ENCODE results near the gene PRPSAP1.
A peak's percentile ranks its signal among the peaks of the same experiment; 100 is the strongest.
"Not testable (repeated sequence)": the region's sequence is repeated elsewhere in the genome, so short reads cannot be mapped to it uniquely, and the experiment has no call there.

PRPSAP1 gene

GRCh38 chr17:76359776-76360175 is 6.1 kb upstream of the PRPSAP1 start:
- not testable (repeated sequence) for DNase-seq (ENCODE audit: low read depth in 2 of 2)

- no peak for DNase-seq (ENCODE audit: low read depth in 2 of 2)
Observed at GRCh38 chr17:76359375-76359774, 5.7 kb upstream of the PRPSAP1 start.

- DNase-seq (ENCODE audit: low read depth in 2 of 2) = no peak
Observed at GRCh38 chr17:76357597-76358158, 4.0 kb upstream of the PRPSAP1 start.

- DNase-seq (ENCODE audit: low read depth in 2 of 2) = no peak
Observed at GRCh38 chr17:76356803-76357456, 3.2 kb upstream of the PRPSAP1 start.

DNA sequence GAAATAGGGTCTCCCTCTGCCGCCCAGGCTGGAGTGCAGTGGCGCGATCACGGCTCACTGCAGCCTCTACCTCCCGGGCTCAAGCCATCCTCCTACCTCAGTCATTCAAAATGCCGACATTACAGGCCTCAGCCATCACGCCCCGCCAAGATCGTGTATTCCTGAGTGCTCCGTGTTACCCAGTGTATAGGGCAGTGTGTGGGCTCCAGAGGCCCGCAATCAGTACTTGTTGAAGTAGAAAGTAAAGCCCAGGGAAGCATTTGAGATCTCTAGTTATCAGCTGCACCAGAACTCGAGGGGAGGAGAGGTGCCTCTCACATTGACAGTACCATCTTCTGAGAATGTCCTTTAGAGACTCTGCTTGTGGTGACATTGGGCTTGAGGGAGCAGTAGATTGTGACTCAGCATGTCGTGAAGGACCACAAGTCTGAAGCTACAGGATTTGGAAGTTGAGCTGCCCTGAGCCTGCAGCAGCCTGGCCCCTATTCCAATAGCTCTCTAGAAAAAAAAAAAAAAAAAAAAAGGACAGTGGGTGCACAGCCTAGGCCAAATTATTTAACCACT is 1.1 kb upstream of the PRPSAP1 start:
- no peak for DNase-seq (ENCODE audit: low read depth in 2 of 2)

DNA sequence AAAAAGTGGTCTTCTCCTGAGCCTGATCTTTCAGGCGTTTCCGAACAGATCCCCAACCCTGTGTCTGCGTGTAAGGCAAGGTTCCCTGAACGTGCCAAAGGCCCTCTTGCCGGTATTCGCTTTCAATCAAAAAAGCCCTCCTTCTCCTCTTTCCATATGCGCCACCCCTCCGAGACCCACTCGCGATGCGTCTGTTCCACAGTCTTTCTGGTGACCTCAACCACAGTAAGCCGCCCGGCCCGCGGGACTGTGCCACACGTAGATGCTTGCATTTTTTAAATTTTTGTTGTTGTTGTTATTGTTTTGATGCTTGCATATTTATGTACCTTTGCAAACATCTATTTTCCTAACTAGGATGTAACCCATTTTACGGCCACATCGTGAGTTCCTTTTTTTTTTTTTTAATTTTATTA is 607 bp upstream of the PRPSAP1 start:
- DNase-seq (ENCODE audit: low read depth in 2 of 2) = no peak

- peak; percentile 5 to 11 for DNase-seq (ENCODE audit: low read depth in 2 of 2)
Observed at GRCh38 chr17:76353004-76353598, 615 bp downstream of the PRPSAP1 start.

GRCh38 chr17:76351526-76352071 is 2.1 kb downstream of the PRPSAP1 start:
- no peak for DNase-seq (ENCODE audit: low read depth in 2 of 2)

GRCh38 chr17:76350463-76350862 is 3.3 kb downstream of the PRPSAP1 start:
- DNase-seq (ENCODE audit: low read depth in 2 of 2) = no peak

DNA sequence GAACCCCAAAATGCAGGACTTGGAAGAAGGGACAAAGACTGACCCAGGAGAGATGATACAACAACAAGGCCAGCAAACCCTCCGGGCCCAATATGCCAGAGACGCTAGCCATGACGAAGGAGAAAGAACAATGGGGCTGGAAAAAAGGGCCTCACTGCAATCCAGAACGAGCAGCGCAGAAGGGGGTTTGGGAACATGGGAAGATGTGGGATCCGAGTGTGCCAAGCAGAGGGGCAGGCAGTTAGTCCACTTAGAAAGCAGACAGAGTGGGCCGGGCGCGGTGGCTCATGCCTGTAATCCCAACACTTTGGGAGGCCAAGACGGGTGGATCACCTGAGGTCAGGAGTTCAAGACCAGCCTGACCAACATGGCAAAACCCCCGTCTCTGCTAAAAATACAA is 6.8 kb downstream of the PRPSAP1 start:
- DNase-seq (ENCODE audit: low read depth in 2 of 2) = not testable (repeated sequence)

GRCh38 chr17:76345377-76345974 is 8.2 kb downstream of the PRPSAP1 start:
- no peak for DNase-seq (ENCODE audit: low read depth in 2 of 2)

GRCh38 chr17:76343106-76343505 is 10.6 kb downstream of the PRPSAP1 start:
- no peak for DNase-seq (ENCODE audit: low read depth in 2 of 2)

GRCh38 chr17:76341301-76341700 is 12.4 kb downstream of the PRPSAP1 start:
- no peak for DNase-seq (ENCODE audit: low read depth in 2 of 2)

DNA sequence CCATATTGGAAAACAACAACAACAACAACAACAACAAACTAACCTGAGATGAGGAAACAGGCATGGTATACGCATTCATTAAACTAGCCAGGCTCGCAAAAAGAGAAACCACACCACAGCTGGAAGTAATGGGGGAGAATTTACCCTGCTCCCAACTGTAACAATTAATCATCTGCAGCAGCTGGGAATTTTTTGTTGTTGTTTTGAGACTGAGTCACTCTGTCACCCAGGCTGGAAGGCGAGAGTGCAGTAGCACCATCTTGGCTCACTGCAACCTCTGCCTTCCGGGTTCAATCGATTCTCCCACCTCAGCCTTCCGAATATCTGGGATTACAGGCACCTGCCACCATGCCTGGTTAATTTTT is 16.3 kb downstream of the PRPSAP1 start:
- DNase-seq (ENCODE audit: low read depth in 2 of 2) = no peak

- DNase-seq (ENCODE audit: low read depth in 2 of 2) = no peak
Observed at GRCh38 chr17:76336756-76337412, 16.8 kb downstream of the PRPSAP1 start.

DNA sequence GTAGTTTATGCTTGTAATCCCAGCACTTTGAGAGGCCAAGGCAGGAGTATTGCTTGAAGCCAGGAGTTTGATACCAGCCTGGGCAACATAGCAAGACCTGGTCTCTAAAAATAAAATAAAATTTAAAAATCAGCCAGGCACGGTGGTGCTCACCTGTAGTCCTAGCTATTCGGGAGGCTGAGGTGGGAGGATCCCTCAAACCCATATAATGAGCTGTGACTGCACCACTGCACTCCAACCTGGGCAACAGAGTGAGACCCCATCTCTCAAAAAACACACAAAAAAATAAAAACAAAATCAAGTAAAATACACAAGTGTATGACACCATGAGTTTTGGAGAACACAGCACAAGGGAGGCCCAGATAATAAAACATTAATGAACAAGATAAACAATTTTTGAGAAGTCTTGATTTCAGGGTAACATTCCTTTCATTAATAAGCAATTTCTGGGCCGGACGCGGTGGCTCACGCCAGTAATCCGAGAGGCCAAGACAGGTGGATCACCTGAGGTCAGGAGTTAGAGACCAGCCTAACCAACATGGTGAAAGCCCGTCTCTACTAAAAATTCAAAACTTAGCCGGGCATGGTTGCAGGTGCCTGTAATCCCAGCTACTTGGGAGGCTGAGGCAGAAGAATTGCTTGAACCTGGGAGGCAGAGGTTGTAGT is 17.9 kb downstream of the PRPSAP1 start:
- no peak for DNase-seq (ENCODE audit: low read depth in 2 of 2)

- DNase-seq (ENCODE audit: low read depth in 2 of 2) = no peak
Observed at GRCh38 chr17:76333673-76334505, 19.8 kb downstream of the PRPSAP1 start.

DNA sequence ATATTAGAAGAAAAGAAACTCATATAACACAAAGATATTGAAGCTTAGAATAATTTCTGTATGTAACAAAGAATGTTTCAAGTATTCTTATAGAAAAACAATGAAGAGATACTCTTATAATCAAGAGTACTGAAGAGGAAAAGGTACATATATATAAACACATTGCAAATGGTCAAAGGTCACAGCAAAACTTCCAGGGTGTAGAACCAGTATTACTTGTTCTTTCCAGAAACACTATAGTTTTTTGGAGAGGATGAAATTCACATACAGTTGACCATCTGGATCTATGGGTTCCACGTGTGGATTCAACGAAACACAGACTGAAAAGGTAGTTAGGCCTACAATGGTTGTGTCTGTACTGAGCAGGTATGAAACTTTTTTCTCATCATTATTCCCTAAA is 22.6 kb downstream of the PRPSAP1 start:
- DNase-seq (ENCODE audit: low read depth in 2 of 2) = no peak

DNA sequence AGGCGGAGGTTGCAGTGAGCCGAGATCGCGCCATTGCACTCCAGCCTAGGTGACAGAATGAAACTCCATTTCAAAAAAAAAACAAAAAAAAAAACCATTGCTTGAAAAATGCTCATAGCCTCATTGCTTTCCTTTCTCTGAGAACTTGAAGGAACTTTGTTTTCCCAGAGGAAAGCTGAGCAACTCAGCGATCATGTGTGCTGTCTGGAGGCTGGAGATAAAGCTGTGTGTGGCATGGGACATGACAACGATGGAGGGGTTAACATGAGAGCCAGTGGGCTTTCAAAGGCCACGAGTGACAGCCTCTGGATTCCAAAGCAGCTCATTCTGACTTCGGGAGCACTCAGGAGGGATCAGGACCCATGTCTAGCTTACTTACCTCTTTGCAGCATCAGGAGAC is 24.1 kb downstream of the PRPSAP1 start:
- no peak for DNase-seq (ENCODE audit: low read depth in 2 of 2)

GRCh38 chr17:76327696-76328095 is 26.0 kb downstream of the PRPSAP1 start:
- no peak for DNase-seq (ENCODE audit: low read depth in 2 of 2)

DNA sequence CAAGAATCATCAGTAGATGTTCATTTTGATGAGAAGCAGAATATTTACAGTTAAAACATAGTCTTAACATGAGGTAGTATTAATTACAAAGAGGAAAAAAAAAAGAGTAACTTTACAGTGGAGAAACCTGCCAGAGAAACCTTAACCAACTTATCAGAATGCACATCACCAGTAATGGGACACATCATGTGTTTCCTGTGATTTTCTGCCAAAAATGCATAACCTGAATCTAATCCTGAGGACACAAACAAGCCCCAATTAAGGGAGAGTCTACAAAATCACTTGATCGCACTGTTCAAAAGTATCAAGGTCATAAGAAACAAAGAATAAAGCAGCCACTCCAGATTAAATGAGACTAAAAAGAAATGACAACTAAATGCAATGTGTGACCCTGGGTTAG is 27.4 kb downstream of the PRPSAP1 start:
- DNase-seq (ENCODE audit: low read depth in 2 of 2) = no peak

Measured in stimulated activated CD8-positive, alpha-beta memory T cell treated with anti-CD3 and anti-CD28 coated beads, Interleukin-2, amount 100 ng/mL, for 48 hours (primary cell).